Right lobe of liver (tissue), 6 donors: ENCODE data around the gene CDKN2B-AS1. TPM values are rescaled to one million over a fixed set of nuclear protein-coding genes. Genes with fewer than 3 reads are reported as not detected.
A peak's percentile ranks its signal among the peaks of the same experiment; 100 is the strongest.

Experiments used
- ATAC-seq, 4 donors: fragments of 200-7000 bp; cut with Tn5 transposase; one replicate each; pipeline ENCODE4 v1.9.1; 2020; ENCODE audit warnings: mild to moderate bottlenecking in 4 of 4, moderate library complexity in 4 of 4
- DNase-seq, 3 donors: peaks; one replicate each; pipeline ENCODE4 v3.0.0-alpha.2; 2020
- H3K27ac ChIP-seq, 3 donors: fragments of 200-600 bp; one replicate each; pipeline ENCODE4 v1.8.0; 2022
- H3K27me3 ChIP-seq, 2 donors: fragments of 200-600 bp; one replicate each; pipeline ENCODE4 v1.8.0; 2022
- H3K36me3 ChIP-seq, 4 donors: fragments of 200-600 bp; sonication (generic) in 1 of 4; one replicate each; pipeline versions ENCODE4 v1.5.1 to v1.8.0; 2017 to 2022; ENCODE audit warnings: control low read depth in 1 of 4
- H3K4me1 ChIP-seq, 4 donors: fragments of 200-600 bp; sonication (generic) in 1 of 4; one replicate each; pipeline versions ENCODE4 v1.5.1 to v1.8.0; 2017 to 2022; ENCODE audit warnings: control low read depth in 1 of 4
- H3K4me3 ChIP-seq, 3 donors: fragments of 200-600 bp; one replicate each; pipeline ENCODE4 v1.8.0; 2022
- H3K9me3 ChIP-seq, 4 donors: fragments of 200-600 bp; sonication (generic) in 1 of 4; one replicate each; pipeline versions ENCODE4 v1.5.1 to v1.8.0; 2017 to 2022; ENCODE audit warnings: control low read depth in 1 of 4
- POLR2A ChIP-seq: fragments of 450-650 bp; IDR thresholded peaks from one replicate; pipeline ENCODE4 v1.6.1; 2017; ENCODE audit warnings: antibody characterized with exemption, mild to moderate bottlenecking
- WGBS: methylation state at CpG from one replicate; pipeline ENCODE4 v1.1.6; 2018; ENCODE audit warnings: low coverage, low lambda C conversion rate; ENCODE audit not compliant: insufficient coverage; ENCODE audit errors: missing lambda C conversion rate; 5-methylcytosine and 5-hydroxymethylcytosine counted together
- intact Hi-C, 2 donors: fragments of 100-400 bp; cut with DNase I; formaldehyde crosslinking; loops; one replicate each; pipeline versions ENCODE4 v1.11.2 to v1.14.1; 2022
- small RNA-seq, 2 experiments: library from RNA; depleted of rRNA; stranded (forward); fragments of <200 nt; gene quantifications; one replicate each; pipeline ENCODE3, GENCODE V24; 2016
- total RNA-seq, 6 experiments: library from RNA; depleted of rRNA in 2 of 6; stranded (reverse); fragments of >200 nt in 2 of 6; fragmentation: NEBNext Ultra II Directional in 3 of 6; extraction: Animal tissue kit (Norgen Biotek cat#: 25700) in 3 of 6; gene quantifications; one replicate each; pipeline versions ENCODE4 v1.1.0 to v1.2.4, GENCODE V29; 2016 to 2023
- TF ChIP-seq, protein P1 (sequence below), 4 donors: fragments of 200-600 bp in 3 of 4; fragments of 450-650 bp in 1 of 4; IDR thresholded peaks; one replicate each; pipeline versions ENCODE4 v1.5.1 to v1.8.0; 2016 to 2022; ENCODE audit warnings: antibody characterized with exemption in 4 of 4, mild to moderate bottlenecking in 2 of 4
- donor health status: DM: no; HTN: yes; CAD: no.
- donor health status: DM: no; HTN: no; CAD: no.
- donor health status: DM: no; HTN: no; CAD: no.
- donor health status: DM: no; HTN: yes; CAD: no.
- donor health status: DM: no; HTN: yes; CAD: no.

Gene CDKN2B-AS1
- total RNA-seq, 6 experiments from 2014 or later: 0.13 to 0.37 (median 0.21) TPM; not detected in 2

DNA sequence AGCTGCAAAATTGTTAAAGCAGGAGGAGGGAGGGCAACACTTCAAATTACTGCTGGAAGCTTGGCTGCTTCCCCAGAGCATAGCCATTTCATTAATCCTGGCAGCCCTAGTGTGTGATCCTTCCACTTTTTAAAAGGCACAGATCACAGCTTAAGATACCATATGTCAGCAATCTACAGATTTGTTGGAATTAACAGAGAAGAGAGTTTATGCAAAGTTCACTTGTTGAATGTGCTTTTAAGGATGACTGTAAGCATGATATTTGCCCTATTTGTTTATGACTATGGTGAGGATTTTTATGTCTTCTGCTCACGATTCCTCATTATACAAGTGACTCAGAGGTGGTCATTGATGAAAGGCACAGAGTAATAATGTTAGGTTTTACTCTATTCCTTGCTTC is 170.6 kb downstream of the CDKN2B-AS1 start:
- H3K27ac ChIP-seq: no peak overlapping the region
- no peak for TF ChIP-seq POLR2A
- TF ChIP-seq, protein P1, sequence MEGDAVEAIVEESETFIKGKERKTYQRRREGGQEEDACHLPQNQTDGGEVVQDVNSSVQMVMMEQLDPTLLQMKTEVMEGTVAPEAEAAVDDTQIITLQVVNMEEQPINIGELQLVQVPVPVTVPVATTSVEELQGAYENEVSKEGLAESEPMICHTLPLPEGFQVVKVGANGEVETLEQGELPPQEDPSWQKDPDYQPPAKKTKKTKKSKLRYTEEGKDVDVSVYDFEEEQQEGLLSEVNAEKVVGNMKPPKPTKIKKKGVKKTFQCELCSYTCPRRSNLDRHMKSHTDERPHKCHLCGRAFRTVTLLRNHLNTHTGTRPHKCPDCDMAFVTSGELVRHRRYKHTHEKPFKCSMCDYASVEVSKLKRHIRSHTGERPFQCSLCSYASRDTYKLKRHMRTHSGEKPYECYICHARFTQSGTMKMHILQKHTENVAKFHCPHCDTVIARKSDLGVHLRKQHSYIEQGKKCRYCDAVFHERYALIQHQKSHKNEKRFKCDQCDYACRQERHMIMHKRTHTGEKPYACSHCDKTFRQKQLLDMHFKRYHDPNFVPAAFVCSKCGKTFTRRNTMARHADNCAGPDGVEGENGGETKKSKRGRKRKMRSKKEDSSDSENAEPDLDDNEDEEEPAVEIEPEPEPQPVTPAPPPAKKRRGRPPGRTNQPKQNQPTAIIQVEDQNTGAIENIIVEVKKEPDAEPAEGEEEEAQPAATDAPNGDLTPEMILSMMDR (IDR thresholded peaks at IDR 0.05): no peak
- intact Hi-C loops: no loop called here
- no peaks in the 10 kb centered on the region for H3K4me1 ChIP-seq
- H3K36me3 ChIP-seq: no peaks in the 10 kb centered on the region
- no peak for DNase-seq
- H3K9me3 ChIP-seq: no peaks in the 10 kb centered on the region
- ATAC-seq: no peak
- no peak overlapping the region for H3K4me3 ChIP-seq
- H3K27me3 ChIP-seq: no peaks in the 10 kb centered on the region
- 67% methylated on average over 1 of the region's 1 CpG for WGBS

DNA sequence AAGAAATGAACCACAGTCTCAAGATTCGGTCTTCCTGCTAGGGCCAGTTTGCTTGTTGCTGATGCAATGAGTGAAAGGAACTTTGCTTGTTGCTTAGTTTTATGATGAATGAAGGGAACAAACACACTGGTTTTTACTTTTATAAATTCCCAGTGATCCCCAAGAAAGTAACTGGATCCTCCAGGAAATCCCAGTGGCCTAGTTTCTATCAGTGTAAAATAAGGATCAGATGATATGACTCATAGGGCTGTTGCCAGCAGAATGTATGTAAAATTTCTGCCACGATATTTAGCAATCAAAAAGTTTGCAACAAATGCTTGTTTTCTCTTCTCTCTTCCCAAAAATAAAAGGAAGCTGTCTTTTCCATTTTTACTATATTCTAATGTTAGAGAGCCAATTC is 174.7 kb downstream of the CDKN2B-AS1 start:
- ATAC-seq (peak in 2 of 4 donors; percentile 15 to 19), DNase-seq (no peak)
- Histone ChIP-seq H3K4me3 (no peak overlapping the region), H3K36me3 (no peaks in the 10 kb centered on the region), H3K27me3 (no peaks in the 10 kb centered on the region), H3K4me1 (peaks cover 0 to 4% (median 0%) of the 10 kb centered on the region in 4 donors), H3K9me3 (no peaks in the 10 kb centered on the region), H3K27ac (peak overlapping the region in 1 of 3 donors; percentile 39)
- WGBS: 52% methylated on average over 2 of the region's 2 CpGs
- intact Hi-C loops: no loop called here
- TF ChIP-seq, protein P1 (IDR thresholded peaks at IDR 0.05): no peak
- no peak for TF ChIP-seq POLR2A

DNA sequence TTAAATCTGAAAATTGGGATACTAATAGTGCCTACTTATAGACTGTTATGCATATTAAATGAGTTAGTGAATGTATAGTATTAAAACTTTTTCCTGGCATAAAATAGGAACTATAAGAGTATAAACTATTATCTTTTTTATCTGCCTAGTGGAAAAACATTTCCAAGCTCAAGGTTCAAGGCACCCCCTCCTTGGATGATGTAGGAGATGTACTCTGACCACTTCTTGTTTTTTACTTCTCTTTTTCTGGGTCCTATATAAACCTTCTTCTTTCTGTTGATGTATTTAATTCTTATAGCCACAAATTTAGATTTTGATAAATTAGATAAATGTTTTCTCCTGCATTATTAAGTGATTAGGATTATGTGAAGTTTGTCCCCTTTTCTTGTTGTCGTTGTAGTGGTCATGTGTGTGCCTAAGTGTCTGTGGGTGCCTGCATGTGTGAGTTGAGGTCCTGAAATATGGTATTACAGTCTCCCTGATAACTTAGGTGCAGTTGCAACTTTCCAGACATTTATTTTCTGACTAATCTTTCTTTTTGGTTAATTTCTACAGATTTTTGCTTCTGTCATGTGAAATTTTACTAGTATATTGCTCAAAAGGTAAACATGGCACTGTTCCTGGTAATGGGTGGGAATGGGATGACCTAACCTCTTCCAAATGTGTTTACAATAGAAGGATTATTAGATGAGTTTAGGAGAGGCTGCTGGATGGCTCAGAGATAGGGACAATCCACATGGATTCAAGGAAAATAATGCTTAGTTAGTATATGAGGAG is 175.3 kb downstream of the CDKN2B-AS1 start:
- intact Hi-C loops: no loop called here
- TF ChIP-seq POLR2A: no peak
- TF ChIP-seq, protein P1 (IDR thresholded peaks at IDR 0.05): no peak
- ATAC-seq (peak; percentile 31 to 96 (median 70)), DNase-seq (no peak)
- Histone ChIP-seq H3K4me3 (no peak overlapping the region), H3K27me3 (no peaks in the 10 kb centered on the region), H3K27ac (peak overlapping the region in 1 of 3 donors; percentile 39), H3K36me3 (no peaks in the 10 kb centered on the region), H3K4me1 (peaks cover 0 to 4% (median 0%) of the 10 kb centered on the region in 4 donors), H3K9me3 (no peaks in the 10 kb centered on the region)
- WGBS: 46% methylated on average over 1 of the region's 1 CpG

Small RNA genes lying within 50 kb of the gene (small RNA-seq; reads per million reads assigned to genes)
- gene RF01909: 0 reads per million in 2 experiments
- 0 reads per million in 2 experiments for gene RF02045

Other genes starting within 250 kb of the CDKN2B-AS1 start
- gene MTAP, start 192.2 kb upstream of the CDKN2B-AS1 start, total RNA-seq: 10 to 100 TPM; 18.1 to 23.7 (median 20.5) TPM
- 1 to 10 TPM in 3 of 6 experiments, under 1 TPM in 2, not detected in 1; 0.30 to 1.4 (median 1.2) TPM for gene CDKN2A, start 399 bp upstream of the CDKN2B-AS1 start, total RNA-seq
- gene CDKN2B, start 14.5 kb downstream of the CDKN2B-AS1 start, total RNA-seq: 1 to 10 TPM in 5 of 6 experiments, under 1 TPM in 1; 0.64 to 4.2 (median 1.8) TPM